Transverse colon (tissue), 3 donors: ENCODE data around the gene AGPAT4.

ENCODE experiments used
- EP300 ChIP-seq: sonication (generic); formaldehyde crosslinking; IDR thresholded peaks from one replicate; pipeline ENCODE4 v1.6.1; 2017; ENCODE audit warnings: antibody characterized with exemption, low read depth
- POLR2A ChIP-seq: fragments of 450-650 bp; IDR thresholded peaks from one replicate; pipeline ENCODE4 v1.6.1; 2016; ENCODE audit warnings: antibody characterized with exemption, mild to moderate bottlenecking, moderate library complexity
- TF ChIP-seq, protein P1 (sequence below), 5 experiments: fragments of 200-600 bp in 3 of 5; fragments of 450-650 bp in 2 of 5; sonication (generic) in 3 of 5; IDR thresholded peaks; 1 replicate in 2 of 5; 2 replicates in 3 of 5; pipeline ENCODE4 v1.5.1; 2016 to 2017; ENCODE audit warnings: antibody characterized with exemption in 5 of 5, inconsistent platforms in 3 of 5, mild to moderate bottlenecking in 2 of 5, moderate library complexity in 1 of 5

DNA sequence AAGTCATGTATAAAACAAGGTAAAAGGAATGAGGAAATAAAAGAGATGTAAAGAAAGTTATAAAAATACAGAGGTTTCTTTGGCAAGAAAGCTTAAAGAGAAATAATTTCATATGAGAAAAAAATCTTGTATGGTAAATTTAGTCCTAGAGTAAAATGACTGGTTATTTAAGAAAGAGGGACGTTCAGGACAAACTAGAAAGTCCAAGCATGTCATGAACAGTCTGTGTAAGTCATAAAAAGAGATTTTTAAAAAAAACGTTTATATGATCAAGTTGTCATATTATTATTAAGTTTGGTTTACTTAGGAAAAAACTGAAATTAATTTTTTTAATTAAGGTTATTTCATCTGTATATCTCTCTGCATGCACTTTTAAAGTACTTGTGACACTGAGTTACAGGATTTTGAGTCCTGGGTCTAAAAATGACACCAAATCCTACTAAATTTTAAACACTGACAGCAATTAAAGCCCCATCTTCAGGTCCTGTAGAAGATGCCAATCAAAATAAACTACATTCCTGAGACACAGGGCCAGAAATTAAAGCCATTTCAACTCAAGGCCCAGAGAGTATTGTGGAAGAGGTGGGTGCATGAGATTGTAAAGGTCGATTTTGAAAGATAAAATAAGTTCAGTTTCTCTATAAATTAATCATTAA is 62.4 kb downstream of the AGPAT4 start:
- TF ChIP-seq, protein P1, sequence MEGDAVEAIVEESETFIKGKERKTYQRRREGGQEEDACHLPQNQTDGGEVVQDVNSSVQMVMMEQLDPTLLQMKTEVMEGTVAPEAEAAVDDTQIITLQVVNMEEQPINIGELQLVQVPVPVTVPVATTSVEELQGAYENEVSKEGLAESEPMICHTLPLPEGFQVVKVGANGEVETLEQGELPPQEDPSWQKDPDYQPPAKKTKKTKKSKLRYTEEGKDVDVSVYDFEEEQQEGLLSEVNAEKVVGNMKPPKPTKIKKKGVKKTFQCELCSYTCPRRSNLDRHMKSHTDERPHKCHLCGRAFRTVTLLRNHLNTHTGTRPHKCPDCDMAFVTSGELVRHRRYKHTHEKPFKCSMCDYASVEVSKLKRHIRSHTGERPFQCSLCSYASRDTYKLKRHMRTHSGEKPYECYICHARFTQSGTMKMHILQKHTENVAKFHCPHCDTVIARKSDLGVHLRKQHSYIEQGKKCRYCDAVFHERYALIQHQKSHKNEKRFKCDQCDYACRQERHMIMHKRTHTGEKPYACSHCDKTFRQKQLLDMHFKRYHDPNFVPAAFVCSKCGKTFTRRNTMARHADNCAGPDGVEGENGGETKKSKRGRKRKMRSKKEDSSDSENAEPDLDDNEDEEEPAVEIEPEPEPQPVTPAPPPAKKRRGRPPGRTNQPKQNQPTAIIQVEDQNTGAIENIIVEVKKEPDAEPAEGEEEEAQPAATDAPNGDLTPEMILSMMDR (IDR thresholded peaks at IDR 0.05): no peak
- TF ChIP-seq EP300 (no peak), POLR2A (no peak)
